K562 (cell line): ENCODE results near the gene FBXO21. TPM values are rescaled to one million over a fixed set of nuclear protein-coding genes. Genes with fewer than 3 reads are reported as not detected.
"Not testable (repeated sequence)": the region's sequence is repeated elsewhere in the genome, so short reads cannot be mapped to it uniquely, and the experiment has no call there.

Source experiments
- ATAC-seq: fragments of 200-7000 bp; cut with Tn5 transposase; 3 replicates; pipeline ENCODE4 v1.9.1; 2020; ENCODE audit warnings: moderate library complexity
- BruUV-seq: library from RNA; stranded (reverse); fragments of 400-500 nt; replicated peaks from 2 replicates; lab custom pipeline; 2021; lab: Mats Ljungman, UMichigan
- CTCF ChIA-PET: fragments of 300-600 bp; formaldehyde crosslinking; extraction: SDS; loops from one replicate; lab custom pipeline; 2021; ENCODE audit warnings: low intra/inter-chr PET ratio; lab: Yijun Ruan, JAX
- POLR2A ChIA-PET: fragments of 300-600, 350-650 bp; sonication (Branson Sonifier 250); formaldehyde crosslinking; extraction: SDS; loops from one replicate; lab custom pipeline; 2021; ENCODE audit warnings: antibody characterized with exemption, inconsistent platforms; lab: Yijun Ruan, JAX
- DNase-seq, 4 experiments: peaks; one replicate each; pipeline versions ENCODE4 v3.0.0 to v3.0.0-alpha.2; 2011 to 2018; ENCODE audit warnings: low spot score in 3 of 4, mixed read lengths in 3 of 4; ENCODE audit errors: extremely low read depth in 1 of 4
- FAIRE-seq: peaks from 2 replicates; lab custom pipeline; 2011; peaks lifted over from hg19 to GRCh38; lab: Jason Lieb, UNC
- H2AFZ ChIP-seq: 2 replicates; pipeline ENCODE4 v1.6.0; 2011; ENCODE audit warnings: low read depth, low read length, control low read depth, inconsistent platforms
- H3K27ac ChIP-seq: fragments of 200-600 bp; 3 replicates; pipeline ENCODE4 v1.8.0; 2011; ENCODE audit warnings: low read depth, mild to moderate bottlenecking, control low read depth, inconsistent platforms, low read length, moderate library complexity, mixed read lengths; ENCODE audit errors: extremely low read depth
- H3K27me3 ChIP-seq, 2 experiments: fragments of 300-600 bp in 1 of 2; 2 replicates in 1 of 2; 3 replicates in 1 of 2; pipeline versions ENCODE4 v1.6.0 to v1.8.0; 2011; ENCODE audit warnings: inconsistent platforms in 2 of 2, low read length in 2 of 2, mild to moderate bottlenecking in 1 of 2, mixed read lengths in 1 of 2, moderate library complexity in 1 of 2; ENCODE audit not compliant: control insufficient read depth in 2 of 2, insufficient read depth in 2 of 2
- H3K36me3 ChIP-seq: fragments of 300-600 bp; 3 replicates; pipeline ENCODE4 v1.8.0; 2011; ENCODE audit warnings: mild to moderate bottlenecking, low read length, inconsistent platforms; ENCODE audit not compliant: control insufficient read depth, insufficient read depth
- H3K4me1 ChIP-seq, 2 experiments: fragments of 200-600 bp in 1 of 2; replicated peaks in 1 of 2; 2 replicates in 1 of 2; 3 replicates in 1 of 2; pipeline versions ENCODE4 v1.5.1 to v1.8.0; 2011; ENCODE audit warnings: inconsistent platforms in 2 of 2, low read length in 2 of 2, mild to moderate bottlenecking in 1 of 2, mixed read lengths in 1 of 2, moderate library complexity in 1 of 2; ENCODE audit not compliant: control insufficient read depth in 2 of 2, insufficient read depth in 2 of 2
- H3K4me2 ChIP-seq: 2 replicates; pipeline ENCODE4 v1.6.1; 2011; ENCODE audit warnings: low read length, control low read depth, inconsistent platforms, mixed read lengths; ENCODE audit not compliant: insufficient read depth
- H3K4me3 ChIP-seq: fragments of 200-600 bp; sonication (generic), shearing (Covaris generic); 2 replicates; pipeline ENCODE4 v1.5.1; 2016; ENCODE audit warnings: control low read depth, inconsistent platforms
- H3K79me2 ChIP-seq: fragments of 200-600 bp; 3 replicates; pipeline ENCODE4 v1.8.0; 2011; ENCODE audit warnings: low read length, inconsistent platforms; ENCODE audit not compliant: control insufficient read depth, insufficient read depth
- H3K9ac ChIP-seq, 2 experiments: 2 replicates each; pipeline versions ENCODE4 v1.6.0 to v1.6.1; 2011; ENCODE audit warnings: low read depth in 2 of 2, low read length in 2 of 2, control low read depth in 1 of 2, inconsistent platforms in 1 of 2, mild to moderate bottlenecking in 1 of 2, mixed read lengths in 1 of 2; ENCODE audit not compliant: insufficient read depth in 1 of 2
- H3K9me1 ChIP-seq: one replicate; pipeline ENCODE4 v1.6.0; 2011; ENCODE audit warnings: inconsistent platforms, mild to moderate bottlenecking, low read length, moderate library complexity; ENCODE audit not compliant: control insufficient read depth, insufficient read depth
- H3K9me3 ChIP-seq: replicated peaks from 2 replicates; pipeline ENCODE4 v1.5.1; 2011; ENCODE audit warnings: low read depth, low read length, inconsistent platforms; ENCODE audit not compliant: control insufficient read depth, insufficient read depth
- H4K20me1 ChIP-seq: replicated peaks from 2 replicates; pipeline ENCODE4 v1.6.1; 2011; ENCODE audit warnings: low read length, inconsistent platforms, mixed read lengths; ENCODE audit not compliant: control insufficient read depth, insufficient read depth
- BCOR ChIP-seq: fragments of 450-650 bp; IDR thresholded peaks from 2 replicates; pipeline ENCODE4 v1.6.1; 2016
- GABPA ChIP-seq: fragments of 200-800 bp; sonication (Bioruptor generic); conservative IDR thresholded peaks from 2 replicates; pipeline ENCODE4 v1.6.1; 2016; ENCODE audit warnings: low read depth, missing genetic modification characterization, missing compliant biosample characterization
- GABPB1 ChIP-seq: sonication (generic); formaldehyde crosslinking; IDR thresholded peaks from 2 replicates; pipeline ENCODE4 v1.8.0; 2022; ENCODE audit warnings: mild to moderate bottlenecking, missing genetic modification reagents
- HMG20A ChIP-seq: fragments of 450-650 bp; formaldehyde crosslinking; conservative IDR thresholded peaks from 2 replicates; pipeline ENCODE4 v1.4.0; 2020; ENCODE audit warnings: mild to moderate bottlenecking, mixed read lengths
- MAFF ChIP-seq: IDR thresholded peaks from 2 replicates; pipeline ENCODE4 v1.6.1; 2012; ENCODE audit warnings: low read length, improper control_type of control experiment
- POLR2B ChIP-seq: fragments of 450-650 bp; IDR thresholded peaks from 2 replicates; pipeline ENCODE4 v1.6.1; 2018; ENCODE audit warnings: low read depth; ENCODE audit not compliant: partially characterized antibody
- POLR3A ChIP-seq: IDR thresholded peaks from 2 replicates; pipeline ENCODE4 v1.6.1; 2011; ENCODE audit warnings: borderline replicate concordance, mild to moderate bottlenecking, moderate library complexity; ENCODE audit not compliant: insufficient read length, insufficient read depth; ENCODE audit errors: extremely low read depth
- RBM25 ChIP-seq: fragments of 200-400 bp; formaldehyde crosslinking; IDR thresholded peaks from 2 replicates; pipeline ENCODE4 v1.6.1; 2018; ENCODE audit warnings: low read length, low read depth, moderate library complexity; ENCODE audit not compliant: severe bottlenecking
- RBM34 ChIP-seq: fragments of 200-400 bp; formaldehyde crosslinking; IDR thresholded peaks from 2 replicates; pipeline ENCODE4 v1.6.1; 2018; ENCODE audit warnings: low read length, borderline replicate concordance; ENCODE audit not compliant: insufficient read depth
- TCF15 ChIP-seq: fragments of 250-450 bp; sonication (Bioruptor Pico); IDR thresholded peaks from 2 replicates; pipeline ENCODE4 v1.8.0; 2022; ENCODE audit warnings: moderate library complexity, mild to moderate bottlenecking, inconsistent platforms
- TCFL5 ChIP-seq: fragments of 250-450 bp; sonication (Bioruptor Pico); conservative IDR thresholded peaks from 2 replicates; pipeline ENCODE4 v1.6.1; 2021; ENCODE audit warnings: mild to moderate bottlenecking, moderate library complexity, matching md5 sums
- TRIM24 ChIP-seq, 2 experiments: fragments of 450-650 bp; IDR thresholded peaks; 2 replicates each; pipeline ENCODE4 v1.6.1; 2016
- XRCC4 ChIP-seq: IDR thresholded peaks from one replicate; pipeline ENCODE4 v1.6.1; 2011; ENCODE audit not compliant: insufficient read depth, insufficient read length; ENCODE audit errors: extremely low read depth
- ZBED1 ChIP-seq: IDR thresholded peaks from 2 replicates; pipeline ENCODE4 v1.6.1; 2014
- ZNF12 ChIP-seq: sonication (generic); formaldehyde crosslinking; IDR thresholded peaks from 2 replicates; pipeline ENCODE4 v1.4.0; 2020; ENCODE audit warnings: mild to moderate bottlenecking, missing genetic modification reagents
- WGBS: fragments of 100-300 bp; shearing (Covaris generic); methylation state at CpG from one replicate; pipeline ENCODE4 v1.1.6; 2016; ENCODE audit warnings: low coverage, mixed read lengths; ENCODE audit not compliant: insufficient coverage; ENCODE audit errors: missing lambda C conversion rate; 5-methylcytosine and 5-hydroxymethylcytosine counted together
- in situ Hi-C: fragments of 300-500 bp; cut with MboI; formaldehyde crosslinking; loops from 4 replicates; pipeline ENCODE4 v1.15.0; 2018; ENCODE audit warnings: inconsistent platforms, mixed read lengths
- intact Hi-C: fragments of 100-400 bp; cut with micrococcal nuclease; formaldehyde crosslinking; loops from 2 replicates; pipeline ENCODE4 v1.14.2; 2022
- polyA plus RNA-seq, 8 experiments: library from polyadenylated mRNA; depleted of rRNA in 4 of 8; stranded (reverse) in 5 of 8; unstranded in 3 of 8; fragments of >200 nt; fragmentation: Nextera tagmentation in 2 of 8; fragmentation: Illumina TruSeq in 1 of 8; extraction: Ambion mirVana in 2 of 8; extraction: Trizol in 1 of 8; gene quantifications; 2 replicates each; pipeline versions ENCODE4 v1.2.1 to v1.2.3, GENCODE V29; 2011 to 2014; ENCODE audit warnings: inconsistent platforms in 1 of 8, missing spikeins in 1 of 8
- total RNA-seq, 7 experiments: library from RNA; depleted of rRNA in 6 of 7; stranded (reverse); fragments of >200 nt in 6 of 7; fragmentation: Illumina TruSeq in 2 of 7; extraction: Trizol in 2 of 7; gene quantifications; 2 replicates each; pipeline versions ENCODE4 v1.2.1 to v1.2.3, GENCODE V29; 2011 to 2021; ENCODE audit warnings: low replicate concordance in 1 of 7
- TF ChIP-seq, protein P1 (sequence below): fragments of 250-450 bp; sonication (Bioruptor Pico); IDR thresholded peaks from 2 replicates; pipeline ENCODE4 v1.6.1; 2021; ENCODE audit warnings: mild to moderate bottlenecking

Gene FBXO21
- total and polyA plus RNA-seq, 9 of the 15 experiments (the other 6 are each of a cell fraction or from before 2014, with no cell fraction given) = 3.0 to 50.9 (median 9.1) TPM

DNA sequence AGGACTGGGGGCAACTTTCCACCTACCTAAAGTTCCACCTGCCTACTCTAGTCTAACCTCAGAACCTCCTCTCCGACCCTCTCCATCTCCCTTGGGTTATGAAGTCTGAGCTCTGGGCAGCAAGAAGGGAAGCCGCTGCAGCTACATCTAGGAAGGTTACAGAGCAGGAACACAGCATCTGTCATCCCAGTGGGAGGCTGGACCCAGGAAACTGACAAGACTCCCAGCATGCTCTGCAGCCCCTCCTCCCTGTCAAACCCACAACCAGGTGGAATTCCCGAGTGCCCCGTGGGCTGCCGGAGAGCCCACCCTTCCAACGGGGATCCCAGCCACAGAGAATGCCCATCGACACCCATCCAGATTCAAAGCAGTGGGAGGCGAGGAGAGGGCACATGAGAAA, 93.1 kb downstream of the FBXO21 start (continued):
- no peak for TF ChIP-seq XRCC4

- intact Hi-C loops = no loop called here
- peaks cover 2 to 12% of the 10 kb centered on the region in 2 experiments; a peak in 3 of 5 replicates for H3K27me3 ChIP-seq
- no peak overlapping the region for H3K4me2 ChIP-seq
- POLR2A ChIA-PET = interaction anchor here (1.2 to 2.1 kb wide), 2 partner anchors 10 to 18 kb away, joined by 3 to 9 read pairs; no protein-coding TSS in a partner anchor
- WGBS = 76% methylated on average over 11 of the region's 11 CpGs
- no TSS peak for BruUV-seq
- DNase-seq (no peak), FAIRE-seq (peak; percentile 29)
- CTCF ChIA-PET = no interaction called here
- no peak overlapping the region; a peak in 1 of 4 replicates for H3K9ac ChIP-seq
- peaks cover 10 to 34% of the 10 kb centered on the region in 2 experiments for H3K4me1 ChIP-seq
- H2AFZ ChIP-seq = no peak overlapping the region
- no peaks in the 10 kb centered on the region for H3K9me3 ChIP-seq
- H4K20me1 ChIP-seq = peaks cover 5% of the 10 kb centered on the region
- peaks cover 34% of the 10 kb centered on the region for H3K79me2 ChIP-seq
- no peaks in the 10 kb centered on the region for H3K36me3 ChIP-seq
- in situ Hi-C loops = no loop called here
- no peak overlapping the region for H3K4me3 ChIP-seq
- no peaks in the 10 kb centered on the region for H3K9me1 ChIP-seq
- H3K27ac ChIP-seq = no peak overlapping the region
- TF ChIP-seq BCOR = 0 out of 2 replicates have a peak, but pooled peaks have one; percentile 12
- TF ChIP-seq, protein P1, sequence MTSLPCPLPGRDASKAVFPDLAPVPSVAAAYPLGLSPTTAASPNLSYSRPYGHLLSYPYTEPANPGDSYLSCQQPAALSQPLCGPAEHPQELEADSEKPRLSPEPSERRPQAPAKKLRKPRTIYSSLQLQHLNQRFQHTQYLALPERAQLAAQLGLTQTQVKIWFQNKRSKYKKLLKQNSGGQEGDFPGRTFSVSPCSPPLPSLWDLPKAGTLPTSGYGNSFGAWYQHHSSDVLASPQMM (CRISPR knock-in tag) = no peak
- TF ChIP-seq TCF15 (CRISPR knock-in tag) = no peak
- no peak for TF ChIP-seq RBM34
- TF ChIP-seq ZNF12 = no peak
- TF ChIP-seq TRIM24 (IDR thresholded peaks at IDR 0.05) = no peak
- no peak for TF ChIP-seq POLR2B
- TF ChIP-seq ZBED1 = no peak
- no peak for TF ChIP-seq GABPB1 (CRISPR knock-in tag)
- TF ChIP-seq HMG20A (CRISPR knock-in tag) = no peak
- peak; percentile 15 for TF ChIP-seq RBM25
- TF ChIP-seq POLR3A = no peak
- no peak for TF ChIP-seq GABPA (tag)
- TF ChIP-seq TCFL5 (CRISPR knock-in tag) = no peak
- TF ChIP-seq MAFF = no peak
- TF ChIP-seq, all 486 proteins: peak for 2
- no peak for ATAC-seq
These were observed 93.7 kb downstream of the FBXO21 start for GRCh38 chr12:117096501-117097042.

GRCh38 chr12:117095191-117095590, 95.1 kb downstream of the FBXO21 start:
- in situ Hi-C loops, H3K4me2 ChIP-seq, DNase-seq, H3K9ac ChIP-seq, intact Hi-C loops, H4K20me1 ChIP-seq, H2AFZ ChIP-seq, H3K9me1 ChIP-seq, H3K36me3 ChIP-seq, ATAC-seq, CTCF ChIA-PET, BruUV-seq, H3K4me3 ChIP-seq, H3K27me3 ChIP-seq, FAIRE-seq, H3K9me3 ChIP-seq, H3K27ac ChIP-seq: not testable (repeated sequence)
- Histone ChIP-seq H3K4me1 (peaks cover 18 to 42% of the 10 kb centered on the region in 2 experiments), H3K79me2 (peaks cover 38% of the 10 kb centered on the region)
- WGBS = 70% methylated on average over 10 of the region's 10 CpGs
- POLR2A ChIA-PET = interaction anchor here (0.6 to 2.1 kb wide), 2 partner anchors 8 to 1659 kb away, joined by 3 to 9 read pairs; no protein-coding TSS in a partner anchor
